K562 (cell line): ENCODE results near the gene METTL22. TPM values are rescaled to one million over a fixed set of nuclear protein-coding genes. Genes with fewer than 3 reads are reported as not detected.

ENCODE experiments used
- ATAC-seq: fragments of 200-7000 bp; cut with Tn5 transposase; 3 replicates; pipeline ENCODE4 v1.9.1; 2020; ENCODE audit warnings: moderate library complexity
- BruUV-seq: library from RNA; stranded (reverse); fragments of 400-500 nt; replicated peaks from 2 replicates; lab custom pipeline; 2021; lab: Mats Ljungman, UMichigan
- CTCF ChIA-PET: fragments of 300-600 bp; formaldehyde crosslinking; extraction: SDS; loops from one replicate; lab custom pipeline; 2021; ENCODE audit warnings: low intra/inter-chr PET ratio; lab: Yijun Ruan, JAX
- POLR2A ChIA-PET: fragments of 300-600, 350-650 bp; sonication (Branson Sonifier 250); formaldehyde crosslinking; extraction: SDS; loops from one replicate; lab custom pipeline; 2021; ENCODE audit warnings: antibody characterized with exemption, inconsistent platforms; lab: Yijun Ruan, JAX
- DNase-seq, 4 experiments: peaks; one replicate each; pipeline versions ENCODE4 v3.0.0 to v3.0.0-alpha.2; 2011 to 2018; ENCODE audit warnings: low spot score in 3 of 4, mixed read lengths in 3 of 4; ENCODE audit errors: extremely low read depth in 1 of 4
- FAIRE-seq: peaks from 2 replicates; lab custom pipeline; 2011; peaks lifted over from hg19 to GRCh38; lab: Jason Lieb, UNC
- H2AFZ ChIP-seq: 2 replicates; pipeline ENCODE4 v1.6.0; 2011; ENCODE audit warnings: low read depth, low read length, control low read depth, inconsistent platforms
- H3K27ac ChIP-seq: fragments of 200-600 bp; 3 replicates; pipeline ENCODE4 v1.8.0; 2011; ENCODE audit warnings: low read depth, mild to moderate bottlenecking, control low read depth, inconsistent platforms, low read length, moderate library complexity, mixed read lengths; ENCODE audit errors: extremely low read depth
- H3K27me3 ChIP-seq, 2 experiments: fragments of 300-600 bp in 1 of 2; 2 replicates in 1 of 2; 3 replicates in 1 of 2; pipeline versions ENCODE4 v1.6.0 to v1.8.0; 2011; ENCODE audit warnings: inconsistent platforms in 2 of 2, low read length in 2 of 2, mild to moderate bottlenecking in 1 of 2, mixed read lengths in 1 of 2, moderate library complexity in 1 of 2; ENCODE audit not compliant: control insufficient read depth in 2 of 2, insufficient read depth in 2 of 2
- H3K36me3 ChIP-seq: fragments of 300-600 bp; 3 replicates; pipeline ENCODE4 v1.8.0; 2011; ENCODE audit warnings: mild to moderate bottlenecking, low read length, inconsistent platforms; ENCODE audit not compliant: control insufficient read depth, insufficient read depth
- H3K4me1 ChIP-seq, 2 experiments: fragments of 200-600 bp in 1 of 2; replicated peaks in 1 of 2; 2 replicates in 1 of 2; 3 replicates in 1 of 2; pipeline versions ENCODE4 v1.5.1 to v1.8.0; 2011; ENCODE audit warnings: inconsistent platforms in 2 of 2, low read length in 2 of 2, mild to moderate bottlenecking in 1 of 2, mixed read lengths in 1 of 2, moderate library complexity in 1 of 2; ENCODE audit not compliant: control insufficient read depth in 2 of 2, insufficient read depth in 2 of 2
- H3K4me2 ChIP-seq: 2 replicates; pipeline ENCODE4 v1.6.1; 2011; ENCODE audit warnings: low read length, control low read depth, inconsistent platforms, mixed read lengths; ENCODE audit not compliant: insufficient read depth
- H3K4me3 ChIP-seq: fragments of 200-600 bp; sonication (generic), shearing (Covaris generic); 2 replicates; pipeline ENCODE4 v1.5.1; 2016; ENCODE audit warnings: control low read depth, inconsistent platforms
- H3K79me2 ChIP-seq: fragments of 200-600 bp; 3 replicates; pipeline ENCODE4 v1.8.0; 2011; ENCODE audit warnings: low read length, inconsistent platforms; ENCODE audit not compliant: control insufficient read depth, insufficient read depth
- H3K9ac ChIP-seq, 2 experiments: 2 replicates each; pipeline versions ENCODE4 v1.6.0 to v1.6.1; 2011; ENCODE audit warnings: low read depth in 2 of 2, low read length in 2 of 2, control low read depth in 1 of 2, inconsistent platforms in 1 of 2, mild to moderate bottlenecking in 1 of 2, mixed read lengths in 1 of 2; ENCODE audit not compliant: insufficient read depth in 1 of 2
- H3K9me1 ChIP-seq: one replicate; pipeline ENCODE4 v1.6.0; 2011; ENCODE audit warnings: inconsistent platforms, mild to moderate bottlenecking, low read length, moderate library complexity; ENCODE audit not compliant: control insufficient read depth, insufficient read depth
- H3K9me3 ChIP-seq: replicated peaks from 2 replicates; pipeline ENCODE4 v1.5.1; 2011; ENCODE audit warnings: low read depth, low read length, inconsistent platforms; ENCODE audit not compliant: control insufficient read depth, insufficient read depth
- H4K20me1 ChIP-seq: replicated peaks from 2 replicates; pipeline ENCODE4 v1.6.1; 2011; ENCODE audit warnings: low read length, inconsistent platforms, mixed read lengths; ENCODE audit not compliant: control insufficient read depth, insufficient read depth
- BDP1 ChIP-seq: IDR thresholded peaks from 3 replicates; pipeline ENCODE4 v1.6.1; 2011; ENCODE audit not compliant: insufficient read length, insufficient read depth
- FOXJ2 ChIP-seq: fragments of 200-800 bp; sonication (Bioruptor generic); IDR thresholded peaks from 2 replicates; pipeline ENCODE4 v1.6.1; 2016; ENCODE audit warnings: missing genetic modification characterization, missing compliant biosample characterization
- MIER1 ChIP-seq: fragments of 450-650 bp; IDR thresholded peaks from 2 replicates; pipeline ENCODE4 v1.6.1; 2016; ENCODE audit warnings: antibody characterized with exemption, mild to moderate bottlenecking, low read depth
- NCOR1 ChIP-seq: fragments of 450-650 bp; IDR thresholded peaks from 2 replicates; pipeline ENCODE4 v1.6.1; 2016; ENCODE audit warnings: mild to moderate bottlenecking, moderate library complexity
- ZNF146 ChIP-seq: IDR thresholded peaks from one replicate; pipeline ENCODE4 v1.6.1; 2018; ENCODE audit warnings: missing compliant biosample characterization; ENCODE audit not compliant: unreplicated experiment
- ZNF24 ChIP-seq: fragments of 450-650 bp; IDR thresholded peaks from 2 replicates; pipeline ENCODE4 v1.6.1; 2016
- ZZZ3 ChIP-seq: fragments of 450-650 bp; IDR thresholded peaks from 2 replicates; pipeline ENCODE4 v1.6.1; 2016; ENCODE audit warnings: antibody characterized with exemption, mild to moderate bottlenecking, moderate library complexity
- WGBS: fragments of 100-300 bp; shearing (Covaris generic); methylation state at CpG from one replicate; pipeline ENCODE4 v1.1.6; 2016; ENCODE audit warnings: low coverage, mixed read lengths; ENCODE audit not compliant: insufficient coverage; ENCODE audit errors: missing lambda C conversion rate; 5-methylcytosine and 5-hydroxymethylcytosine counted together
- in situ Hi-C: fragments of 300-500 bp; cut with MboI; formaldehyde crosslinking; loops from 4 replicates; pipeline ENCODE4 v1.15.0; 2018; ENCODE audit warnings: inconsistent platforms, mixed read lengths
- intact Hi-C: fragments of 100-400 bp; cut with micrococcal nuclease; formaldehyde crosslinking; loops from 2 replicates; pipeline ENCODE4 v1.14.2; 2022
- polyA plus RNA-seq, 8 experiments: library from polyadenylated mRNA; depleted of rRNA in 4 of 8; stranded (reverse) in 5 of 8; unstranded in 3 of 8; fragments of >200 nt; fragmentation: Nextera tagmentation in 2 of 8; fragmentation: Illumina TruSeq in 1 of 8; extraction: Ambion mirVana in 2 of 8; extraction: Trizol in 1 of 8; gene quantifications; 2 replicates each; pipeline versions ENCODE4 v1.2.1 to v1.2.3, GENCODE V29; 2011 to 2014; ENCODE audit warnings: inconsistent platforms in 1 of 8, missing spikeins in 1 of 8
- total RNA-seq, 7 experiments: library from RNA; depleted of rRNA in 6 of 7; stranded (reverse); fragments of >200 nt in 6 of 7; fragmentation: Illumina TruSeq in 2 of 7; extraction: Trizol in 2 of 7; gene quantifications; 2 replicates each; pipeline versions ENCODE4 v1.2.1 to v1.2.3, GENCODE V29; 2011 to 2021; ENCODE audit warnings: low replicate concordance in 1 of 7
- TF ChIP-seq, protein P1 (sequence below), 2 experiments: fragments of 450-650 bp; formaldehyde crosslinking in 1 of 2; IDR thresholded peaks; 2 replicates each; pipeline versions ENCODE4 v1.4.0 to v1.6.1; 2014 to 2020; ENCODE audit warnings: mild to moderate bottlenecking in 2 of 2, borderline replicate concordance in 1 of 2, low read depth in 1 of 2

The METTL22 gene
- total and polyA plus RNA-seq, 9 of the 15 experiments (the other 6 are each of a cell fraction or from before 2014, with no cell fraction given): 6.9 to 33.2 (median 18.5) TPM

GRCh38 chr16:8665529-8665928, 44.0 kb downstream of the METTL22 start:
- in situ Hi-C loops: loop anchor here (10.0 kb wide), 1 partner anchor 349 kb away; no protein-coding TSS in a partner anchor
- Histone ChIP-seq H3K27ac (no peak overlapping the region), H3K9ac (no peak overlapping the region), H3K4me1 (no peaks in the 10 kb centered on the region), H3K9me1 (no peaks in the 10 kb centered on the region), H2AFZ (no peak overlapping the region), H3K4me2 (no peak overlapping the region), H3K9me3 (no peaks in the 10 kb centered on the region), H3K79me2 (no peaks in the 10 kb centered on the region)
- FAIRE-seq: no peak
- ATAC-seq: no peak
- CTCF ChIA-PET: no interaction called here
- POLR2A ChIA-PET: interaction anchor here (0.6 kb wide), 1 partner anchor 208 kb away, joined by 3 read pairs; no protein-coding TSS in a partner anchor
- no peak for DNase-seq
- no TSS peak for BruUV-seq
- WGBS: 3% methylated on average over 6 of the region's 6 CpGs
- no peak for TF ChIP-seq FOXJ2
- TF ChIP-seq ZZZ3: no peak
- peak; percentile 63; the same call in 1 of the 2 replicates for TF ChIP-seq ZNF24
- TF ChIP-seq, all 486 proteins: peak for 1
- no peaks in the 10 kb centered on the region for H3K36me3 ChIP-seq
- peaks cover 8% of the 10 kb centered on the region; the same call in 1 of the 2 replicates for H4K20me1 ChIP-seq
- no peak overlapping the region for H3K4me3 ChIP-seq
- intact Hi-C loops: loop anchor here (5.0 kb wide), 1 partner anchor 127 kb away; no protein-coding TSS in a partner anchor
- H3K27me3 ChIP-seq: no peaks in the 10 kb centered on the region

GRCh38 chr16:8667492-8667891, 46.0 kb downstream of the METTL22 start:
- no peaks in the 10 kb centered on the region for H3K79me2 ChIP-seq
- TF ChIP-seq, protein P1, sequence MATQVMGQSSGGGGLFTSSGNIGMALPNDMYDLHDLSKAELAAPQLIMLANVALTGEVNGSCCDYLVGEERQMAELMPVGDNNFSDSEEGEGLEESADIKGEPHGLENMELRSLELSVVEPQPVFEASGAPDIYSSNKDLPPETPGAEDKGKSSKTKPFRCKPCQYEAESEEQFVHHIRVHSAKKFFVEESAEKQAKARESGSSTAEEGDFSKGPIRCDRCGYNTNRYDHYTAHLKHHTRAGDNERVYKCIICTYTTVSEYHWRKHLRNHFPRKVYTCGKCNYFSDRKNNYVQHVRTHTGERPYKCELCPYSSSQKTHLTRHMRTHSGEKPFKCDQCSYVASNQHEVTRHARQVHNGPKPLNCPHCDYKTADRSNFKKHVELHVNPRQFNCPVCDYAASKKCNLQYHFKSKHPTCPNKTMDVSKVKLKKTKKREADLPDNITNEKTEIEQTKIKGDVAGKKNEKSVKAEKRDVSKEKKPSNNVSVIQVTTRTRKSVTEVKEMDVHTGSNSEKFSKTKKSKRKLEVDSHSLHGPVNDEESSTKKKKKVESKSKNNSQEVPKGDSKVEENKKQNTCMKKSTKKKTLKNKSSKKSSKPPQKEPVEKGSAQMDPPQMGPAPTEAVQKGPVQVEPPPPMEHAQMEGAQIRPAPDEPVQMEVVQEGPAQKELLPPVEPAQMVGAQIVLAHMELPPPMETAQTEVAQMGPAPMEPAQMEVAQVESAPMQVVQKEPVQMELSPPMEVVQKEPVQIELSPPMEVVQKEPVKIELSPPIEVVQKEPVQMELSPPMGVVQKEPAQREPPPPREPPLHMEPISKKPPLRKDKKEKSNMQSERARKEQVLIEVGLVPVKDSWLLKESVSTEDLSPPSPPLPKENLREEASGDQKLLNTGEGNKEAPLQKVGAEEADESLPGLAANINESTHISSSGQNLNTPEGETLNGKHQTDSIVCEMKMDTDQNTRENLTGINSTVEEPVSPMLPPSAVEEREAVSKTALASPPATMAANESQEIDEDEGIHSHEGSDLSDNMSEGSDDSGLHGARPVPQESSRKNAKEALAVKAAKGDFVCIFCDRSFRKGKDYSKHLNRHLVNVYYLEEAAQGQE (IDR thresholded peaks at IDR 0.05; ENCODE audit: borderline replicate concordance): peak; percentile 83
- TF ChIP-seq, protein P1 (CRISPR knock-in tag; IDR thresholded peaks at IDR 0.05; ENCODE audit: low read depth): no peak
- TF ChIP-seq NCOR1: no peak
- TF ChIP-seq BDP1: no peak
- 0 out of 2 replicates have a peak, but pooled peaks have one; percentile 43 for TF ChIP-seq MIER1
- peak; percentile 78 for TF ChIP-seq ZNF146
- in situ Hi-C loops: loop anchor here (10.0 kb wide), 1 partner anchor 347 kb away; no protein-coding TSS in a partner anchor
- H3K9me3 ChIP-seq: no peaks in the 10 kb centered on the region
- no peaks in the 10 kb centered on the region for H3K27me3 ChIP-seq
- peaks cover 8% of the 10 kb centered on the region; the same call in 1 of the 2 replicates for H4K20me1 ChIP-seq
- CTCF ChIA-PET: no interaction called here
- H3K9me1 ChIP-seq: no peaks in the 10 kb centered on the region
- H3K4me2 ChIP-seq: no peak overlapping the region
- DNase-seq: no peak
- intact Hi-C loops: loop anchor here (5.0 kb wide), 1 partner anchor 125 kb away; no protein-coding TSS in a partner anchor
- no peak for ATAC-seq
- BruUV-seq: no TSS peak
- H3K4me3 ChIP-seq: no peak overlapping the region
- no peaks in the 10 kb centered on the region for H3K36me3 ChIP-seq
- POLR2A ChIA-PET: interaction anchor here (1.0 kb wide), 2 partner anchors 11 to 191 kb away, joined by 3 read pairs; no protein-coding TSS in a partner anchor
- FAIRE-seq: no peak
- no peak overlapping the region for H2AFZ ChIP-seq
- H3K4me1 ChIP-seq: no peaks in the 10 kb centered on the region
- no peak overlapping the region for H3K9ac ChIP-seq
- WGBS: 6% methylated on average over 3 of the region's 3 CpGs
- no peak overlapping the region for H3K27ac ChIP-seq
